GM18867 (cell line): ENCODE results near the gene PHLDA1.

Source experiments
- ATAC-seq: cut with Tn5 transposase; IDR thresholded peaks from one replicate; pipeline ENCODE4 v1.9.1; 2021; ENCODE audit warnings: mild to moderate bottlenecking, moderate library complexity; ENCODE audit not compliant: unreplicated experiment

PHLDA1 gene

DNA sequence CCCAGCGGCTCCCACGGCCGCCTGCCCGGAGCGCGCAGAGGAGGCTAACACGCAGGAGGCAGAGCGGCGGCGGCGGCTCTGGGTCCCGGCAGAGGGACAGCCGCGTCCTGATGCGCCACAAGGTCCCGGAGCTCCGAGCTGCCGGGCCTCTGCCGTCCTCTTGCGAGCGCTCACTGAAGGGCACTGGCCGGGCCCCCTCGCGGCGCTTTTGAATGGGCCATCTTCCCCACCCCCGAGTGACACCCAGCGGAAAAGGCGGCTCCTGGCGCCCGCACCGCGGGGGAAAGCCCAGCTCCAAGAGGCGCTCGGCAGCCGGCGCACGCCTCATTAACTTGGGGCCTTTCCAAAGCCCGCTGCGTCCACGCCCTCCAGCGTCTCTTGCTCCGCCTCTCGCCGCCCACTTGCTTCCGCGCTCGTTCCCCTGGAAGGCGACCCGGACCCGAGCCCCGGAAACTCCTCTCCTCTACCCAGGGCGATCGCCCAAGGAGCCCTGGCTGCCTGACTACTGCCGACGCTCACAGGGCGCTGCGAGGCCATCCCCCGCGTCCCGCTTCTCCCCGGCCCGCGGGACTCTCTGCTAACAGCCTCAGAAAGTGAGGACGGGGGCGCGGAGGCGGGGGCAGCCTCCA is at the start of gene PHLDA1:
Gene PHLDA1 (minus strand): TSS at position 363 of the 629 bp plus-strand sequence.
- ATAC-seq = peak; percentile 78

DNA sequence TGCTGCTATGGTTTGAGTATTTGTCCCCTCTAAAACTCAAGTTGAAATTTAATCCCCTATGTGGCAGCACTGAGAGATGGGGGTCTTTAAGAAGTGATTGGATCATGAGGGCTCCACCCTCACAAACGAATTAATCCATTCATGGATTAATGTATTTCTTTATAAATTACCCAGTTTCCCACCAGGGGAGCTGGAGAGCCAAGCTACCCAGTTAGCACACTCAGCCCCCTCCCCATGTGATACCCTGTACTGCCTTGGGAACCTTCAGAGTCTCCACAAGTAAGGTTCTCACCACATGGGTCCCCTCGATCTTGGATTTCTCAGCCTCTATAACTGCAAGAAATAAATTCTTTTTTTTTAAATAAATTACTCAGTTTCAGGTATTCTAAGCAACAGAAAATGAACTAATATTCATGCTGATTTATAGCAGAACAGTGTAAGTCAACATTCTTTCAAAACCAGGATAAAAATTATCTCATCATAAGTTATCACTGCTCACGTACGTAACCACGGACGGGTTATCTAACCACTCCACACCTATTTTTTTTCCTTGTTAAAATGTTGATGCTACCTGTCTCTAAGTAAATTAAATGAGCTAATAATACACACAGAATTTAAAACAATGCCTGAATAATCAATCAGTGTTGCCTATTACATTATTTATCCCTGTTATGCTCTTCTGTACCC is 49.3 kb upstream of the PHLDA1 start:
- no peak for ATAC-seq

DNA sequence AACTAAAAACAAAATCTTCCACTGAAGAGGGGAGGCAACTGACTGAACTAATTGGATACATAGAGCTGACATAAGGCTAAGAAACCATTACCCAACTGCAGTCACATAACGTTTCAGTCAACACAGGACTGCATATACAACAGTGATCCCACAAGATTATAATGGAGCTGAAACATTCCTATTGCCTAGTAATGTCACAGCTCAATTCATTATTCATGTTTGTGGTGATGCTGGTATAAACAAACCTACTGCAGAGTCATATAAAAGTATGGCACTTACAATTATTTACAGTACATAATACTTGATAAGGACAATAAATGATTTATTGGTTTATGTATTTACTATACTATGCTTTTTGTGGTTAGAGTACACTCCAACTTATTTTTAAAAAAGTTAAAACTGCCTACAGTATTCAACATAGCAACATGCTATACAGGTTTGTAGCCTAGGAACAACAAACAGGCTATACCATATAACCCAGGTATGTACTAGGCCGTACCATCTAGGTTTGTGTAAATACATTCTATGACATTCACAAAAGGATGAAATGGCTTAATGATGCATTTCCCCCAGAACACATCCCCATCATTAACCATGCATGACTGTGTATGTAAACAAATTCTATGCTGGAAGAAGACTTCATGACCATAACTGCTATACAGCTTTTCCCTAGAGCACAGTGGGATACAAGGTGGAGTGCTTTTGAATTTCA is 48.6 kb upstream of the PHLDA1 start:
- no peak for ATAC-seq

DNA sequence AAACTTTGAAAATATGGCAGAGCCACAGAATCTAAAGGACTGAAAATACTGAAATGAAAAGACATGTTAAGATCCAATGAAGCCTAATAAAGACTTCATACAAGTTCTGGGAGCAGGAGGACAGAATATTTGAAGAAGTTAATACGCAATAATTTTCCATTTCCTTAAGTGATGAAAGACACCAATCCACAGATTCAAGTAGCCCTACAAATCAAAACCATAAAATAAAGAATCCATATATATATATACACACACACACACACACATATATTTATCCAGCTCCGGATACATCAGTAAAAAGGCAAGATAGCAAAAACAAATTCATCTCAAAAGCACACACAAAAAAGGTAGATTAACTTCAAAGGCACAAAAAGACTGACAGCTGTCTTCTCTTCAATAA is 47.2 kb upstream of the PHLDA1 start:
- ATAC-seq = no peak

DNA sequence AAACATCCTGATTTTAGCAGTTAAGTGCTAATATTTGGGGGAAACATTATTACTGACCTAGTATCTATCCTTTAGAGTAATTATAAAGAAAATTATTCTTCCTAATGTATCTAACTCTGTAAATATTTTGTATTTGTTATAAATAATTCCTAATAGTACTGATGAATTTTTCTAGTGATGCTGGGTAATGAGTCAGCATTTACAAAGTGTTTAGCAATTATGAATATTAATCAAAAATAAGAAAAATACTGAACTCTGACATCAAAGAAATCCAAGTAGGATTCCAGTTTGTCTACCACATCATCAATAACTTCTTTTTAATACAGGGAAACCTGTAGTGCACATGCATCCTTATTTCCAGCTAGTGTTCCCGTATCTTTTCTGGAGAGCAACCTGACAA is 43.9 kb upstream of the PHLDA1 start:
- ATAC-seq = no peak

DNA sequence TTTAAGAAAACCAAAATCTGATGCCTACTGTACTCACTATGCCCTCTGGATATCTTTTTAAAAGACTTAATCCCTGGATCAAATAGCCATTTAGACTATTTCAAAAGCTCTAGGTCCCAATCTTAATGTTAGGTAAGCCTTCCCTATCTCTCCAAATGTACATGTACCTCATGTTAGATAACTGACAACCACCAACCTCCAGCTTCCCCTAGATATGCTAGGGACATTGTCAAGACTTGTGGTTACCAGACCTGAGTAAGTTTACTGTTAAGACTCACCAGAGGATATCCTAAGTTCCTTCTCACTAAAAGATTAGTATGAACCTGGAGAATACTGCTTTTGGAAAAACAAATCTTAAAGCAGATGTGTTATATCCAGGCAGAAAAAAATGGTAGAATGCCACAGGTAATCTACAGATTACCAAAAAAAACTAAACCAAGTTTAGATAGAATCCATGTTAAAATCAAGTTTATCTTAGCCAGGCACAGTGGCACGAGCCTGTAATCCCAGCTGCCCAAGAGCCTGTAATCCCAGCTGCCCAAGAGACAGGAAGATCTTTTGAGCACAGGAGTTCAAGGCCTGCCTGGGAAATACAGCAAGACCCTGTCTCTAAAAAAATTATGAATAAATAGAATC is 43.2 kb upstream of the PHLDA1 start:
- no peak for ATAC-seq

DNA sequence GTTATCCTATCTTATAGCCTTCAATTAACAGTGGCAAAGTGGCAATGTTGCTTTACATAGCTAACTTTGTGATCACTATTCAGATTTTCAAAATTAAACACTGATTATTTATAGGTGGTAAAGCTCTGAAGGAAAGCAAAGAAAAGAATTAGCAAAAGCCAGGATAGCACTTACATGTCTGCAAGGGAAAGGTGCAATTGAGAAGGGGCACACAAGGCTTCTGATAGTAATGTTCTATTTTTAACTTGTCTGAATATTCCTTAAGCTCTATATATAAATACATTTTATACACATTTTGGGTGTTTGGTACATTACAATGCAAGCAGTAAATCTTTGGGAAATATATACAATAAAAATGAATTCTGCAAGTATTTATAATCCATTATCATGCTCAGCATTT is 42.0 kb upstream of the PHLDA1 start:
- no peak for ATAC-seq

DNA sequence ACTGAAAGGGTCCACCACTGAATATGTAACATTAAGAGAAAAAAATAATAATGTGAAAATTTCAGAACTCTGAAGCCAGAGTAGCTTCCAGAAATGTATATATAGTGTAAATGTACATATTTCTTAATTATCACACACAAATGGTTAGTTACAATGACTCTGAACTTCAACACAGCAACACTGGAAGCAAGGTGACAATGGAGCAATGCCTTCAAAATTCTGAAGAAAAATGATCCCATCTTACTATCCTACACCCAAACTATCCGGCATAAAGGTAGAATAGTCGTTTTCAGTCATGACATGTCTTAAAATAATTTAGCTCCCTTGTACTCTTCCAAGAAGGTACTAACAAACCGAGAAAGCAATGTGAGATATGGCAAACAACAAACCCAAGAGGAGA is 41.0 kb upstream of the PHLDA1 start:
- no peak for ATAC-seq

DNA sequence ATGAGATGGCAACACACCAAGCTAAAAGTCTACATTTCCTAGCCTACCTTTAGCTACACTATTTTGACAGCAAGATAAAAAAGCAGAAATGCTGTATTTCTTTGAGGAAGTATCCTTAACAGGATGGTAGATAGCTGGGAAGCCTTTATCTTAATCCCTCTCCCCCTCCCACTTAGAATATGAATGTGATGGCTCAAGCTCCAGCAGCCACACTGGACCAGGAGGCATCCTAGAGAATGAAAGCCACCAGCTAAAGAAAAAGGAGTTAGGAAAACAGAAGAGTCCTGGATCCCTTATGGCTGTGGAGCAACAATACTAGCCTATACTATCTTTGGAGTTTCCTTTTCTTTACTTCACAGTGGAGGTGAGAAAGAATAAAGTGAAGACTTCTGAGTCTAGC is 37.8 kb upstream of the PHLDA1 start:
- no peak for ATAC-seq

DNA sequence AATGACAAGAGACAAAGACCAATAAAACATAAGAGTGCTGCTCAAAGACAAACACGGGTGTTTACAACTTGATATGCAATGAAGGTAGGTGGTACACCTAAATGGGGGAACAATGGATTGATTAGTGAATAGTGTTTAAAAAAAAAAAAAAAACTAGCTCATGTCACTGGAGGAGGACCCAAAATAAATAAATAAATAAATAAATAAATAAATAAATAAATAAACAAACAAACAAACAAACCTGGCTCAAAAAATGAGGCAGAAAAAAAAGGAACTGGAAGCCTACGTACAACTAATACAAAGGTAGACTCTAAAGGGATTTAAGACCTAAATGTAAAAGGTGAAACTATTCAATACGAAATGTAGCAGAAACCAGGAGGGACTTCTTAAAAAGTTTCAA is 34.3 kb upstream of the PHLDA1 start:
- ATAC-seq = no peak

DNA sequence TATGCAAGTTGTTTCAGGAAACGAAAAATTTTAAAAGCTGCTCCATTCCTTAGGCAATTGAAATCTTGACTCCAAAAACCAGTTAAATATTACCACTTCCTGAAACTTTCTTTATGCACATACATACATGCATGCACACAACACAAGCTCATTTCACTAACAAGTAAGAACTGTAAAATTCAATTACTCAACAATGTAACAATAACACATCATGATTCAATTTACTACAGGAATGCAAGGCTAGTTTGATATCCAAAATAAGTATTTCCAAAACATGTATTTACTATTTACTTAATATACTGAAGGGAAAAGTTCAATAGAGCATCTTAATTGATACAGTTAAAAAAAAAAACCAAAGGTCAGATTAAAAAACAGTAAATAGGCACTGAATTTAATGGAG is 33.3 kb upstream of the PHLDA1 start:
- ATAC-seq = no peak

DNA sequence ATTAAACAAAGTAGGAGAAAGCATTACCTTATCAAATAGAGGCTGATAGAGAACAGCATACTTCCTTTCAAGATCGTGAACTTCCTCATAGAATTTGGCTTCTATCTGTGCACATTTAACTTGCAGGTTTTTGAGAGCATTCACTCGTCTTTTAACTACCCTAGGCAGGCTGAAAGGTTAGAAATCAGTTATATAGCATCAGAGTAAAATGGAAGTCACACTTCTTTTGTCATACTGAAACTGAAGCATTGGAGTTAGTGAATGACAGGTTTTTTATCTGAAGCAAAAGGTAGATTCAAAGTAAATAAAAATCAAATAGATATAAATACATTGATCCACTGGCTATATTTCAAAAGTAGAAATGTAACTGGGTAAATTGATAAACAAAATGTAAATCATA is 28.5 kb upstream of the PHLDA1 start:
- no peak for ATAC-seq

DNA sequence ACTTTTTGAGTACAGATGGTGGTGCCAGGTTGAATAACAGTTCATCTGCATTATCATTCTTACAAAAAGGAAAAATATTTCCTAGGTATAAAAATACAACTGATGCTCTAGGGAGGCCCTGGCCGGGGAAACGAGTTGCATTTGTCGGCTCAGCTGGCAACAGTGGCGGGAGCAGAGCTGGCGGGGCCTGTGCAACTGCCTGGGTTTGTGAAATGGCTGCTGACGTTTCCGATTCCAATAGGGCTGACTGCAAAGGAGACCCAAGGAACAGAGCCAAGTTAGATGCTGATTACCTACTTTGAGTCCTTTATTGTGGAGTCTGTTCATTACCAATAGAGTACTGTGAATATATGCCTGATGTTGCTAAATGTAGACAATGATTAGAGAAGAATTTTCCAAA is 25.8 kb upstream of the PHLDA1 start:
- ATAC-seq = no peak

DNA sequence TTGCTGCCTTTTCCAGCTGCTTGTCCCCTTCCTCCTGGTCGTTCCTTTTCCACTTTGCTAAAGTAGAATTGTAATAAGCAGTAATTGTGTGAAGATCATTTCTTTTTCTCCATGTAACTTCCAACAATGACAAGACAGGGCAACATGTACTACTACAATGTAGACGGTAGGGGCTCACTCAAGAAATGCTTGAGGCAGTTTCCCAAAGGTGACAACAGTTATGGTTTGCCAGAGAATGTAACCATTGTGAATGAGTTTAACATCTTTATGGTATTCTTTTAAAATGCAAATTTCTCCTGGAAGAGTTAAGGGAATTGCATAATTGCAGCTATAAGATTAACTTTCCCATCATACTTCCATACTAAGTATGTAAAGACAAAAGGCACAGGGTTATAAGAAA is 23.8 kb upstream of the PHLDA1 start:
- no peak for ATAC-seq

DNA sequence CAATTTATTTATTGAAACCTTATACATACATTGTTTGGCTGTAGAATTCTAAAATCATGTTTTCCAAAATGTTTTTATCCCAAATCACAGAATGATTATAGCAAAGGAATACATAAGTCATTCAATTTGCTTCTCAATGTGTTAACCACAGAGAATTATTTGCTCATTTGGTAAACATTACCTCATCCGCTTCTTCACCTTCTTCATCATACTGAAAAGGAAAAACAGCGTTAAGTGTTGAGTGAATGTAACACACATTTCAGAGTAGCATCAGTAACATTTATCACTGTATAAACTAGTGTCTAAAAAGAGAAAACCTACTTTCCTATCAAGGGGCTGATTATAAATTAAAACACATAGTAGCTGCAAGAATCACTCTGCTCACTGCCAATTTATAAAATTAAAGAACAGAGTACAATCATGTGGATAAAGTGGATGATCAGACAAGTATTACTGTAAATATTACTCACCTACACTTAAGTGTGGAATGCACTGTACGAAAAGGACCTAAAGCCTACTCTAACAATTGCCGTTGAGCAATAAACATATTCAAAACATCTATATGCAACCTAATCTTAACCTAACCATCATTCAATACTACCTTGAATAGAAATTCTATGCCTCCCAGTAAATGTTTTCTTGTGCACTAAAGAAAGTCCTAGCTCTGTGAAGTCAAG is 18.1 kb upstream of the PHLDA1 start:
- no peak for ATAC-seq

DNA sequence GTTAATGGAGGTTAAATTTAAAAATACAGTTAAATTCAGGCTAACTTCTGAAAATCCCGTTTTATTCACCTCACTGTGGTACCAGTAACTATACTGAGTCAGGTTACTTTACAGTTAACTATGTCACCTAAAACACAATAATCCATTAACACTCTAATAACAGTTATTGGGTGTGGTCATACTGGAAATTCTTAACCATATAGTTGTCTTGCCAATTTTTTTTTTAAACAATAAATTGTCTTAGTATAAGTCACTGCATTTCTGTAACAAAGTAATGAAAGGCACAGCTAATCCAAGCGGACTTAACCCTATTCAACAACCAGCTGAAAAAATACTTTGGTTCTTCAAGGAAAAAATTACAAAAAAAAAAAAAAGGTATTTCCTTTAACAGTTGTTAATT is 16.2 kb upstream of the PHLDA1 start:
- no peak for ATAC-seq

DNA sequence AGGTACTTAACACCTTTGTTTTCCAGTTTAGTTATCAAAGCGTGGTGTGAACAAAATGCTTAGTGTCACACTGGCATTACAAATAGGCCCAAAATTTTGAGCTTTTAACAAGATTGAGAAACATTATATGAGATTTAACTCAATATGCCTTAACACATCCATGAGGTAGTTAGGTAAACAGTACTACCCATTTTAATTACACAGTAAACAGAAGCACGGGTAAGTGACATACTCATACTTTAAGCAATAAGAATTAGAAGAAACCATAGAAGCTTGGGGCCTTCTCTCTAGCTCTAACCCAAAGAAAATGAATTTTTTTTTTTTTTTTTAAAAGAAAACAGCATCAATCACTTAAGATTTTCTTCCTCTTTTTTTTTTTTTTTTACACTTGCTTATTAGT is 15.5 kb upstream of the PHLDA1 start:
- no peak for ATAC-seq

DNA sequence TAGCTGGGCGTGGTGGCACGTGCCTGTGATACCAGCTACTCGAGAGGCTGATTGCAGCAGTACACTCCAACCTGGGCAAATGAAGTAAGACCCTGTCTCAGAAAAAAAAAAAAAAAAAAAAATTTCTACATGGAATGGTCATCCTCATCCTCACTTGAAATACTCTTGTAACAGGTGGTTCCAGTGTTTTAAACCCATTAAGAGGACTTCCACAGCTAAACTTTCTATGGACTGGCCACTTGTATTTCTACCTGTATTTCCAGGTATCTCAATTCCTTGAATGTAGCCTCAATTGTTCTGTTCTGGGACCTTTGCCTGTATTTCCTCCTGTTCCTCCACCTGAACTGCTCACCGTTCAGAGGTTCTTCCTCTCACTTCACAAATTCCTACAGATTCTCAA is 11.8 kb upstream of the PHLDA1 start:
- ATAC-seq = no peak

DNA sequence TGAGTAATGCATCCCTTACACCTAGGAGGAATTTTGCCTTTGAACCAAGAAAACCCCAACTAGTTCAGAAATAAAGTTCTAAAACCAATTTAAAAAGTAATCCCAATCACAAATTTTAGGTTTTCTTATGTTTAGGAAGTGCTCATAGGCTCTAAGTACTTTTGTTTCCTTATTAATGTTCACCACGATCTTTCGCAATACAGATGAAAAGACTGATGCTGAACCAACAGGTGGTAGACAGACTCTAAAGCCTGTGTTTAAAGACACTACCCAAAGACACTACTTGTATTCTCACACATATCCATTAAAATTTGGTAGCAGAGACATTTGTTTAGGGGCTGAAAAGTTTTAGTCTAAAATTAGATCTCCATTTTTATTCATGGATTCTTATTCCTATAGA is 10.6 kb upstream of the PHLDA1 start:
- ATAC-seq = no peak

DNA sequence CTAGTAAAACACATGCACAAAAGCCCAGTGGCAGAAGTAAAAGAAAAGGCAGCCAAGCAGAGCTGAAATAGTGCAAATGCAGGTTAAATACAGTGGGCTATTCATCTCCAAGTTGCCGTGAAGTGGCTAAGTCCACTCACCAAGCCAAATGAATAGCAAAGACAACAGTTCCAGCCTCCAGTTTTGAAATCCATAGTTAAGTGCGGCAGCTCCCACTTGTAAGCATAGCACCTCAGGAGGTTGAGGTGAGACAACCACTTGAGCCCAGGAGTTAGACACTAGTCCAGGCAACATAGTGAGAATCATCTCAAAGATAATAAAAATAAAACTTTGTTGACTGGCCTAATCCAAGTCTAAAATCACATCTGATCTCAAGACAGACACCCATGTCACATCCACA is 9.8 kb upstream of the PHLDA1 start:
- no peak for ATAC-seq

DNA sequence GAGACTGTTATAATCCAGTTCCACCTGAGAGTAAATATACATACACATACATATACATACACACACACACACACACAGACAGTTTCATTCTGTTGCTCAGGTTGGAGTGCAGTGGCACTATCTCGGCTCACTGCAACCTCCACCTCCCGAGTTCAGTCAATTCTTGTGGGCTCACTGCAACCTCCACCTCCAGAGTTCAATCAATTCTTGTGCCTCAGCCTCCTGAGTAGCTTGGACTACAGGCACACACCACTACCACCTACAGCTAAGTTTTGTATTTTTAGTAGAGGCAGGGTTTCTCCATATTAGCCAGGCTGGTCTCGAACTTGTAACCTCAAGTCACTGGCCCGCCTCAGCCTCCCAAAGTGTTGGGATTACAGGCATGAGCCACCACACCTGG is 8.9 kb upstream of the PHLDA1 start:
- ATAC-seq = no peak
